GM19240 (cell line): ENCODE results near the gene LRP2BP.
"Not testable (repeated sequence)": the region's sequence is repeated elsewhere in the genome, so short reads cannot be mapped to it uniquely, and the experiment has no call there.

ENCODE experiments used
- DNase-seq: peaks from one replicate; pipeline ENCODE4 v3.0.0; 2011; ENCODE audit warnings: low spot score; ENCODE audit not compliant: insufficient read length

The LRP2BP gene

DNA sequence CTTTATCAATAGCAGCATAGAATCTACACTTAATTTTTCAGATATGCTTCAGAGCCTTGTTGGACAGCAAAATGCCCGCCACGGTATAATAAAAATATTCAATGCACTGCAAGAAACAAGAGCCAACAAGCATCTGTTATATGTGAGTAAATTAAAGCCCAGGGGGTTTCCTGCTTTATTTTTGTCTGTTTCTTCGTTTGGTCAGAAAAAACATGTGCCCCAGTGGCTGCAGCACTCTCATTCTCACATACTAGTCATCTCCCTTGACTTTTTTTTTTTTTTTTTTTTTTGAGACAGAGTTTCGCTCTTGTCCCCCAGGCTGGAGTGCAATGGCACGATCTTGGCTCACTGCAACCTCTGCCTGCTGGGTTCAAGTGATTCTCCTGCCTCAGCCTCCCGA is 33.2 kb downstream of the LRP2BP start:
- DNase-seq, result not testable (repeated sequence)

DNA sequence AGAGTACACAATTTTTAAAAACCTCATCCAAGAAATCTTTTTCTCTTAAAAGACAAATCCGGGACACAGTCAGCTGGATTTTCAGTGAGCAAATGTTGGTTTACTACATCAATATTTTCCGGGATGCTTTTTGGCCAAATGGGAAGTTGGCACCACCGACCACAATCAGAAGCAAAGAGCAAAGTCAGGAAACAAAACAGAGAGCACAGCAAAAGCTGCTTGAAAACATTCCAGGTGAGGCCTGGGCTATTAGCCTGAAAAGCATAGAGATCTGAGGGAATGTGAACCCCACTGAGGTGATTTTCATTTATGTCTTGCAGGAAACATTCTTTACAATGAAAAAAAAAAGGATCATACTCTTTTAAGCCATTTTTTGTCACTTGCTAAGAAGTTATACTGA is 33.9 kb downstream of the LRP2BP start:
- DNase-seq, result no peak

DNA sequence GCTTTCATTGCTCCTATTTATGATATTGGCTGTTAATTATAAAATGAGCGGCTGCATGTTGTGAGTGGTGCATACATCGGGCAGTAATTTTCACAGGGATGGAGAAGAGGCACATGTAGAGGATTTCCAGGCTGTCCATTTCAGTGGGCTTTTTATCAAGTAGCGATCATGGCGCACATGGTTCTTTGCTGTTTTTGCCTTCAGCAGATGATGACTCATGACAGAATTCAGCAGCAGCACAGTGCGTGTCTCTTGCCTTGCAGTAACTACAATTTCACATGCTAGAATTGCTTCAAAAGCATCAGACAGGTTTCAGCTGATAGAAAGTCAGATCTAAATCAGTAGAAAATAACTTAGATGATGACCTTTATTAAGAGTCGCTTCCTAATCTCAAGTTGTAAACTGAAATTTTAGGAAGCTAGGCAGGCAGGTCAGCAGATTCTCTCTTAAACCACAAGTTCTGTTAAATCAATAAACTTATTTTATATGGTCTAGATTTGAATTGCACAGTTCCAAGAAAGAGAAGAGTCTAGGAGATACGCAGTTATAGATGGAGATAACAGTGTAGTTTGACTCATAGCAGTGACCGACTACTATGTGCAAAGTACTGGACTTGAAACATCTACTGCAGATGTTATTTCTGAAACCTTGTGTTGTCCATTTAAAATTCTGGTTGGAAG is 35.8 kb downstream of the LRP2BP start:
- DNase-seq, result no peak

DNA sequence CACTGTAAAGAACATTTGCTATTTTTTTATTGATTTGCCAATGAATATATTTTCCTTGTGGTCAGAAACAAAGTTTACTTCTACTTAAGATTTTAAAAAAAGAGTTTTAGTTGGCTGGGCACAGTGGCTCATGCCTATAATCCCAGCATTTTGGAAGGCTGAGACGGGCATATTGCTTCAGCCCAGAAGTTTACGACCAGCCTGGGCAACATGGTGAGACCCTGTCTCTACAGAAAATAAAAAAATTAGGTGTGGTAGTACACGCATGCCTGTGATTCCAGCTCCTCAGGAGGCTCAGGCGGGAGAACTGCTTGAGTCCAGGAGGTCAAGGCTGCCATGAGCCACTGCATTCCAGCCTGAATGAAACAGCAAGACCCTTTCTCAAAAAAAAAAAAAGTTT is 36.8 kb downstream of the LRP2BP start:
- no peak for DNase-seq

DNA sequence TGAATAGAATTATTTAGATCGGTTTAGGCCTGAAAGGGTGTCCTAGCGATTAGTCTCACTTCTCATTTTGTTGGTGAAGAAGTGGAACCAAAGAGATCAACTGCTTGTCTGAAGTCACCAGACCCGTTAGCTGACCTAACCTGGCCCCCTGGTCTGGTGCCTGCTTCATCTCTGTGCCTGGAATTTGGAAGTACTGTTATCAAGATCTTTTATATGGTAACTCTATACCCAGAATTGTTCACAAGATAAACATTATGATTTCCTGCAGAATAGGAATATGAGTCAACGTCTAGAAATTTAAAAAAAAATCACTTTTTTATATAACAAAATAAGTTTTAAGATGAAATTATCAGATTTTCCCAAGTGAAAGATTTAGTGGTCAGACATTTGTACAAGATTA is 37.2 kb downstream of the LRP2BP start:
- DNase-seq, result no peak

DNA sequence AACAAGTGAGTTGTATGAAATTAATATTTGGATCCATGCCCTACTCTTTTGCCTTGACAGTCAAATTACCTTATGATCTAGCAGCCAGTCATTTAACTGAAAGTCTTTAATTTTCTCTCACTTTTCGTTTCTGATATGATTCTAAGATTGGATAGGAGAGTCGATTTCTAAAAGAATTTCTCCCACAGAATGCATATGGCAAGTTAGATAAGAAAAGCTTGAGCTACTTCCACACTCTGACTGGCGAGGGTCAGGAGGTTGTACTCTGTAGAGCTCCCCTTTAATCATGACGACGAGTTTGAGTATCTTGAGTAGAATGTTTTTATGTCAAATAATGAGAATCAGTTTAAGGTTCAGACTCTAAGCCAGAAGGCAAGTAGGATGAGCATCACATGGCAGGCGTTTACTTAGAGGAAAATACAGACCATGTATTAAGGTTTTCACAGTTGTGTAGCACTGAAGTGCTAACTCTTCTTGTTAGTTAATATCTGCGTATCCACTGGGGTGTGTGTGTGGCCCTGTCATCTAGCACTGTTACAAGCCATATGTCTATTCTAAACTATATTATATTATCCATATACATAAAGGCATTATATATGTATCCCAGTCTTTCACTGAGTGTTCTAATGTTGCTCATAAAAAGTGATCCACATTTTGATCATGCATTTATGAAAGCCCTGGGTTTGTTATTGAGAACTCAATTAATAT is 37.8 kb downstream of the LRP2BP start:
- DNase-seq, result no peak

DNA sequence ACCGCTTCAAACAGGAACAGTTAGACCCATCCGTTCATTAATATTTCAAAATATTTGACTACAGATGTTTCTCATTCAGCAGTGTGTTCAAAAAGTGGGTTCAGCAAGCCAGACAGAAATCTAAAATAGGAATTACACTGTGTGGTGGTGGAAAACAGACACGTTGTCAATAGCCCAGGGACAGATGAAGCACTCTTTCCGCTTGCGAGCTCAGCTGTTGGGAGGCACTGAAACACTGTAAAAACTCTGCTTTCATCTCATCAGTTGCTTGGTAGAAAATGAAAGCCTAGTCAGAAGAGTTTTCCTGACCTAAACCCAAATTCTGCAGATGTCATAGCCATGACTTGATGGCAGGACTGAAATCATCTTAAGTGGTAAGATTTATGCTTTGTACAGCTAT is 38.5 kb downstream of the LRP2BP start:
- no peak for DNase-seq

DNA sequence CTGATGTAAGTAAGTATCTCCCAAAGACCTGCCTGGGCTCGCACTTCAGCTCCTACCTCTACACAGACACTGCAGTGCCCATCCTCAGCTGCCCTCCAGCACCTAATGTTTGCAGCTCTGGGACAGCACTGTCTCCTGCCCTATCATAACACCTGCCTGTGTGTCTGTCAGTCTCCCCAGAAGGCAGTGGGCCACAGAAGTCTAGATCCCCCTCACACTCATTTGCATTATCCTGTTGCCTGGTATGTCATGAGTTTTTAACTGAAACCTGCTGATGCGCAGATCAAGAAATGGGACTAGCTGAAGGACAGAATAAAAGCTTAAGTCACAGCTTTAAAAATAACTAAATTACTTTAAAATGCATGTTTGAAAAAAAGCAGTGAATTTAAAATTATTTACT is 43.0 kb downstream of the LRP2BP start:
- DNase-seq, result no peak

DNA sequence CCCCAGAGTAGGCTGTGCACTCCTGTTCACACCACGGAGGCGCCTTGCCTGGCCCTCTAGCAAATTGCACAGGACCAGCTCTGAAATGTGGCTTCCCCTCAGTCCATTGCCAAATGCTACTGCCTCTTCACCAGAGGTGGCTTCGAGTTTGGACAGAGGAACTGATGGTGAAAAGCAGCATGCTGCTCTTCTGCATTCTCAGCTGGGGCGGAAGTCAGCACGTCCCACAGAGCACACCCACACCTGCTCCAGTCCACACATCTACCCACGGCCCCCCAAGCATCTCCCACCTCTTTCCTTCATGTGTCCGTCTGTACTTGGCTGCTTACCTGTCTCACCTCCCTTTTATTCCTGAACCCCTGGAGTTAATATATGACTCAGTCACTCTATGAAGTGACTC is 43.5 kb downstream of the LRP2BP start:
- no peak for DNase-seq

DNA sequence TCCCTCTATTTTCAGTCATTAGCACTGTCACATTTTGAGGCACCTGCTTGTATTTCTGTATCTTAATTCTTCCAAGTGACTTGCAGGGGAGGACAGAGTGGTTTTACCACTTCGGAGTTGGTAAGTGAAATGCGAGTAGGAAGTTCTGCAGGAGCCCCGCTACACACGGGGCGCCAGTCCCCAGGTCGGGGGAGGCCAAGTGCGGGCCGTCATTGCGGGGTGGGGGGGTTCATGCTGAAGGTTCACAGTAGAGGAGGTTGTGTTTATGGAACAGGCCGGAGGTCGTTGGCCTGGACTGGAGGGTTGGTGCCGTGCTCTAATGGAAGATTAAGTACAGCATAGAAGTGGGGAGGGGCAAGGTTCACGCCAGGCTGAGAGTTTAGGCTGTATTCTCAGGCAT is 44.0 kb downstream of the LRP2BP start:
- DNase-seq, result no peak

DNA sequence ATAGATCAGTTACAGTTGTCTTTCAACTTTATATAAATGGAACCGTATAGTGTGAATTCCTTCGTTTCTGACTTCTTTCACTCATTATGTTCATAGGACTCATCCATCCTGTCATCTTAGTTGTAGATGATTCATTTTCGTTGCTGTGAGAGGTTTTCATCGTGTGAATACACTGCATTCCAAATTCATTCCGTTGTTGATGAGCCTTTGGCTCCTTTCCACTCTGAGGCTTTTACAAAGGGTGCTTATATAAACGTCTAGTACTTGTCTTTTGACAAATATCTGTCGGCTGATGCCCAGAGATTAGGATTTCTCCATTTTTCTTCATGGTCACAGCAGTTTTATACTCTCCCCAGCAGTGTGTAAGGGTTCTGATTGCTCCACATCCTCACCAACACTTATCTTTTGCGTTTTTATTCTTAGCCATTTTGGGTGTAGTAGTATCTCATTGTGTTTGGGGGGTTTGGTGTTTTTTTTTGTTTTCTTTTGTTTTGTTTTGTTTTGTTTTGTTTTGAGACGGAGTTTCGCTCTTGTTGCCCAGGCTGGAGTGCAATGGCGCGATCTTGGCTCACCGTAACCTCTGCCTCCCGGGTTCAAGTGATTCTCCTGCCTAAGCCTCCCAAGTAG is 48.6 kb downstream of the LRP2BP start:
- DNase-seq, result no peak

DNA sequence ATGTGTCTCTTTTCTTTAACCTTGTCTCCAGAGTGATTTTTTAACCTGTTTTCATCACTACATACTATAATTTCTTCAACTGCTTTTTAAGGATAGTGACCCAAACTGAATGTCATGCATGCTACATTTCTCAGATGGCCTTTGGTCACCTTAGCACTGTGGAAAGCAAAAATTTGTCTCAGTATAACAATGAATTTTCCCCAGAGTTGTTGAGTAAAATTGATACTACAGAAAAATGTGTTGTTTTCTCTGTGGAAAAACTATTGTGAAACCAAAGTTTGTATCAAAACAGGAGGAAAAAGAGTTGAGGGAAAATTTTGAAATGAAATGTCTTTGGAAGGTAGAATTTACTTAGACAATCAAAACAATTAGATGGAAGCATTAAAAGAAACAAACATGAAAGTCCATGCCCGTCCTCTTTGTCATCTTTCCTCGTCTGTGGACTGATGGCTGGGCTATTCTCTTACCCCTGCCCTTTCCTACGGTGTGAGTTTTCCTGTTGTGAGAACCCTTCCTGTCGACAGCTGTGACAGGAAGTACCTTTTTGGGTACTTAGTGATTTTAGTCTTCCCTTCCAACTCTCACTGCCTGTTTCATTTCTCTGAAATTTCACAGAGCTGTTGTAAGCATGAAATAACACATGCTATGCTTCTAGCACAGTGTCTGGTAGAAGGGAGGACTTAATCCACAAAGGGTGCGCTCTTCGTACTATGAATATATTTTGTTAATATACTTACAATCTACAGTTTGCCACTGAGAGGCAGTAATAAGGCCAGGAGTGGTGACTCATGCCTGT is 50.8 kb downstream of the LRP2BP start:
- no peak for DNase-seq

DNA sequence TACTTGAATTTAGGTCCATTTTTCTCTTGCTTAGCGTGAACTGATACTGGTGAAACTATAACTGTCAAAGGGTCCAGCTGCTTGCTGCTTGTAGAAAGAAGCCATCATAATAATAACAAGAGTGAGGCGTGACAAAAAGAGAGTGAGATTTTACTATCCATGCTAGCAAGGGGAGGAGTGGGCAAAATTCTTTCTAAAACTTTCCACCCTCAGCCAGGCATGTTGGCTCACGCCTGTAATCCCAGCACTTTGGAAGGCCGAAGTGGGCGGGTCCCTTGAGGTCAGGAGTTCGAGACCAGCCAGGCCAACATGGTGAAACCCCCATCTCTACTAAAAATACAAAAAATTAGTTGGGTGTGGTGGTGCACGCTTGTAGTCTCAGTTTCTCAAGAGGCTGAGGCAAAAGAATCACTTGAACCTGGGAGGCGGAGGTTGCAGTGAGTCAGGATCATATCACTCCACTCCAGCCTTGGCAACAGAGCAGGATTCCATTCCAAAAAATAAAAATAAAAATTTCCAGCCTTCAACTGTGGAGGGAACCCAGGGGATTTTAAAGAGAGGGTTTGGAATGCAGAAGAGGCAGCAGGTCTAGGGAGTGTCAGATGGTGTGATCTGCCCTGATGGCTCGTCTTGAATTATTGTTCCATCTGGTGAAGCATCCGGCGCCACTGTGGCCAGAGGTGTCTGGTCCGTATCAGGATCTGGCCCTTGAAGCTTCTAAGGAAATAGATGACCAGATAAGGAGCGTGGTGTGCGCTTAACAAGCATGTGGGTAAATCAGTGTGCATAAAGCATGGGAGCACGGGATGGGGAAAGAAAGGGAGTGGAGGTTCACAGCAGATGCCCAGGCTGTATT is 51.8 kb downstream of the LRP2BP start:
- no peak for DNase-seq

DNA sequence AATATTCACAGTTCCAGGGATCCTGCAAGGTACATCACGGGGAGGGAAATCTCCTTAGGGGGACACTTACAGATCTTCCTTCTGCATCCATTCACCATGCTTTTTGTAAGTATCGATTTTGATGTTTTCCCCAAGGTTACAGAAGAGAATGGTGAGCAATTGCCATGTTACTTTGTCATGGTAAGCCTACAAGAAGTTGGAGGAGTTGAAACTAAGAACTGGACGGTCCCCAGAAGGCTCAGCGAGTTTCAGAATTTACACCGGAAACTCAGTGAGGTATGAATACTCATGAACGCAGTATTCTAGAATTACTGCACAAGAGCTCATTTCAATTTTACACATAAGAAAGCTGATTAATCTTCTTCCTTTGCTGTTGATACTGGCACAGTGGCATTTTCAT is 53.9 kb downstream of the LRP2BP start:
- no peak for DNase-seq

DNA sequence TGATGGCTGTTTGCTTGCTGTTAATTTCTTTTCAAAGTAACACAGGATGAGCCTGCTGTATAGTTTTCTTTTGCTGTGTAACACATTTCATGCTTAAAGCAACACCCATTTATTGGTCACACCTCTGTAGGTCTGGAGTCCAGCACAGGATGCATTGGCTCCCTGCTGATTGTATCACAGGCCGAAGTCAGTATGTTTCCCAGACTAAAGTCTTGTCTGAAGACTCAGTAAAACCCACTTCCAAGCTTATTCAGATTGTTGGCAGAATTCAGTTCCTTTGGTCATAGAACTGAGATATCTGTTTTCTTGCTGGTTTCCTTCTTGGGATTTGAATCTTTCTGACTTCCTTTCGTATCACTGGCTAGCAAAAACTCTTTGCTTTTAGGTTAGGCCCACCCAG is 54.3 kb downstream of the LRP2BP start:
- no peak for DNase-seq

DNA sequence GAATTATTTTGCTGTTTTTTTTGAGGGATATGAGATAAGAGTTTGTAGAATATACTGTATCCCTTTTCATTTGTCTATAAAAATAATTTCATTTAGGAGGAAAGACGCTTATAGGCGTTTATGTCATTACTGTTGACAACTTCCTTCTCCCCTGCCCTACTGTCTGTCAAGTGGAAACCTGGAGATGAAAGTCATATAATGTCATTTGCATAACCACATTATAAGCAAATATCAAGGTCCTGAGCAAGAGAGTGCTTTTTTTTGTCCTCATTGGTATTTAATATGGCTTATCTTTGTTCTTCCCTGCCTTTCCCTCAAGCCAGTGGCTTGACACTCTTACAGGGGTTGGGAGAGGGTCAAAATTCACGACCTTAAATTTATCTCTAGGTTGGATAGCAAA is 55.8 kb downstream of the LRP2BP start:
- DNase-seq, result no peak

DNA sequence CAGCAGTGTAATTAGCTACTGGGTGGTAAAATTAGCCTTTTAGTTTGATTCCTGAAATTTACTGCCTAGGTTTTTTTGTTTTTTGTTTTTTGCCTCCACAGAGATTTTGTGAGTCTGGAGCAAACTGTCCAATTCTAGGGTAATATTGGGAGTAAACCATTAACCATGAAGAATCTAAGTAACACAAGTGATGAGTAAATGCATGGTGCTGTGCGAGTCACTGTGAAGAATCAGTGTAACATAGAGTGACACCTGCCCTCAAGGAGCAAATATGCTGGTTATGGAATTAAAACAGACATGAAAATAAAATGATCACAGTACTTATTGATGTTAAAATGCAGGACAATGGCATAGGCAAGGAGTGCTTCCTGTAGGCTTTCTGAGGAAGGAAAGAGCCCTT is 60.1 kb downstream of the LRP2BP start:
- no peak for DNase-seq

DNA sequence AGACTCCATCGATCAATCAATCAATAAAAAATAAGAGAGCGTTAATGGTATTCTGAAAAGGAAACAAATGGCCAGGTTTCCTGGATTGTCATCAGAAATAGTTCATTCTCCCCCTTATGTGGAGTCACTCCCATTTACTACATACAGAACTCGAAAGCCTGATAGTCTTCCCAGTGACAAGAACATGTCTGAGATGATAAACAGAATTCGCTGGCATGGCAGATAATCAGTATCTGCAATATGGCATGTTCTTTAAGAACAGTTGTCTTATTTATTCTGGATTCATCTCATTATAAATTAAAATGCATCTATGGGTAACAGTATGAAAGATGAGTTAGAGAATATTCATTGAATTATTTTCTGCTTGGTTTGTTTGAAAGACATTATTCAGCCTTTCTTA is 61.4 kb downstream of the LRP2BP start:
- no peak for DNase-seq

DNA sequence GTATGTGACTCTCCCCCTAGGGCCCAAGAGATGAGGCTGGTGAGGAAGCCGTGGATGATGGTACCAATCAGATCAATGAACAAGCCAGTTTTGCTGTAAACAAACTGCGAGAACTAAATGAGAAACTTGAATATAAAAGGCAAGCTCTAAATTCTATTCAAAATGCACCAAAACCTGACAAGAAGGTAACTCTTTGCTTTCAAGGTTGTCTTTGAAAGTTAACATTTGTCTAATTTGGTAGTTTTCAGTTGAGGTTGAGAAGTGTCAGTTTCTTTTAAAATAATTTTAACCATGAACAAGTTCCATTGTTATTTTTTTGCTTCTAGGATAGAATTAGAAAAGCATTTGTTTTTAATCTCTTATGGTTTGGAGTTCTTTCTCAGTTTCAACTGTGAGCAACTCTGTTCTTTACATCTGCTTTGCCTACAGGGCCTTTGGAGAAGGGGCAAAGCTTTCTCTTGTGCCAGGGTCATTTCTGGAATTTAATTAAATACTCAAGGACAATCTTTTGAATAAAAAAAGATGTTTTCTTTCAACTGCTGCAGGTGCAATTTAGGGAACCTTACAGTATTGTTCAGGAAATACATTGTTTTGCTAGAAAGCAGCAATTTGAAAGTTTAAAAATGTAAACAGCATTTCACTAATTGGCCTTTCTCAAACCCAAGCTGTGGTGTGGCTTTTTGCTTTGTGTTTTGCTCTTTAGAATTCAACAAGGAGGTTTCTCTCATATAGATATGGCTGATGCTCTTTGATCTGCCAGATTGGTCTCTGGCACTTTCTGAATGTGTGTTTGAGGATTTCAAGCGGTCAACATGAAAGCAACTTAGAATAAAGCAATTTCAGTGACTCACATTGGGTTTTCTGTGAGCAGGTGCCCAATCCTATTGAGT is 62.9 kb downstream of the LRP2BP start:
- no peak for DNase-seq

DNA sequence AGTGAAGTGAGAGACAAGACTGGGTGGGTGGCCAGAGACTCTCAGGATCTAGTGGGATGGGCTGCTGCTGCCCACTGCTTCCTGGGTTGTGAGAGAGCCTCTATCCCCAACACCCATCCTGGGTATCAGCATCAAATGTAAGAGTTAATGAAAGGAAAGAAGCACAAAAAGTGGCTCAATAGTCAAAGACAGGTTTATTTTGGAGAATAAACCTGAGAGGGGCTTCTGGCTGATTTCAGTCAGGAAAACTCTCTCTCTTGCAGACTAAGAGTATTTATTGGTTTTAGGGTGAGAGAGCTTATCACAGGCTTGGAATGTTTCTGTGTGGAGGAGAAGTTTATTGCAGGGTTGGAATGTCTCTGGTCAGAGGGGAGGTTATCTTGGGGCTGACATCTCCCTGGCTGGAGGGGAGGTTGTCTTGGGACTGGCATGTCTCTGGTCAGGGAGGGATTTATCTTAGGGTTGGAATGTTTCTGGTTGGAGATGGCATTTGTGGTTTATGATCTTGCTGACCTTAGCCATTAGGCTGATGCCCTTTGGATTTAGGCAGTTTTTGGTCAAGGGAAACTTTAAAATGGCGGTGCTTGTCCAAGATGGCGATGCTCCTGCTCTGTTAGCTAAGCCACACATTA is 65.7 kb downstream of the LRP2BP start:
- DNase-seq, result not testable (repeated sequence)
